ENCODE results near the gene ROCK2. TPM values are rescaled to one million over a fixed set of nuclear protein-coding genes. Genes with fewer than 3 reads are reported as not detected.
A peak's percentile ranks its signal among the peaks of the same experiment; 100 is the strongest.
"Not testable (repeated sequence)": the region's sequence is repeated elsewhere in the genome, so short reads cannot be mapped to it uniquely, and the experiment has no call there.

The ROCK2 gene
- total and polyA plus RNA-seq, 10 donors = 4.0 to 89.6 (median 65.8) TPM

DNA sequence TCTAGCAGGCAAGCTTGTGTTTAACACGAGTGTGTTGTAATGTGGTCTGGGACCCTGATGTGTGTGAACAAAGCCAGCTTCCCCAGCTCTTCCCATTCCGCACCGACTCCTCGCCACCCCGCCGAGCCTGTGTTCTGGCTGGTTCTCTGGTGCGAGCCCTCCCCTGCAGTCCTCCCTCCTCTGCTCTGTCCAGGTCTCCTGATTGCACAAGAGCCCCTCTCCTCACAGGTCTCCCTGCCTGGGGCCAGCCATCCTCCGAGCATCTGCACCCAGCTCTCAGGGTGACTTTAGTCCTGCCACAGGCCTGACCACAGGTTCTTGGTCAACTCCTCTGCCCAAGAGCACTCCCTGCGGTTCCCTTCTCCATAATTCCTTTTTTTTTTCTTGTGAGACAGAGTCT lies 175.9 kb downstream of the ROCK2 start:
- Histone ChIP-seq H3K27me3 (replicated peaks in 1 of 7) (no peaks in the 10 kb centered on the region), H3K4me1 (peaks cover 0 to 6% (median 0%) of the 10 kb centered on the region in 6 donors), H3K36me3 (peaks cover 0 to 21% (median 0%) of the 10 kb centered on the region in 6 donors), H3K27ac (peak overlapping the region in 5 of 8 donors; percentile 49 to 77 (median 66)), H3K4me3 (no peak overlapping the region), H3K9me3 (no peaks in the 10 kb centered on the region)
- peak in 1 of 3 donors; percentile 44 for TF ChIP-seq POLR2AphosphoS5 (IDR thresholded peaks at IDR 0.05)
- TF ChIP-seq POLR2A (IDR thresholded peaks at IDR 0.05) = no peak
- peak; percentile 69 for DNase-seq
- intact Hi-C loops (cut with DNase I; ENCODE audit: low total_unique reads) = no loop called here
- 73 to 88% (median 85%) methylated on average over 9 of the region's 9 CpGs for WGBS, 5 donors

DNA sequence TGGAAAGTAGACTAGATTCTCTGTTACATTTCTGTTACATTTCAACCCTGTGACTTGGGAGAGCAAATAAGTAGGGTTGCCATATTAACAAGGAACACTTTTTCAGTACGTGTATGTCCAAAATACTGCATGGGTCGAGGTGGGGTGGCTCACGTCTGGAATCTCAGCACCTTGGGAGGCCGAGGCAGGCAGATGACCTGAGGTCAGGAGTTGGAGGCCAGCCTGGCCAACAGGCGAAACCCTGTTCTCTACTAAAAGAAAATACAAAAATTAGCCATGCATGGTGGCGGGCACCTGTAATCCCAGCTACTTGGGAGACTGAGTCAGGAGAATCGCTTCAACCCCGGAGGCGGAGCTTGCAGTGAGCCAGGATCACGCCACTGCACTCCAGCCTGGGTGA lies 178.0 kb downstream of the ROCK2 start:
- H3K27ac ChIP-seq = peak overlapping the region in 3 of 8 donors; percentile 20 to 41 (median 23)
- no peaks in the 10 kb centered on the region for H3K27me3 ChIP-seq (replicated peaks in 1 of 7)
- no peak overlapping the region for H3K4me3 ChIP-seq
- WGBS, 5 donors = 87 to 94% (median 91%) methylated on average over 10 of the region's 10 CpGs
- intact Hi-C loops (cut with DNase I; ENCODE audit: low total_unique reads) = no loop called here
- peaks cover 0 to 11% (median 5%) of the 10 kb centered on the region in 6 donors for H3K4me1 ChIP-seq
- no peaks in the 10 kb centered on the region for H3K9me3 ChIP-seq
- H3K36me3 ChIP-seq = peaks cover 0 to 27% (median 0%) of the 10 kb centered on the region in 6 donors
- no peak for TF ChIP-seq POLR2AphosphoS5 (IDR thresholded peaks at IDR 0.05)
- TF ChIP-seq, protein P1, sequence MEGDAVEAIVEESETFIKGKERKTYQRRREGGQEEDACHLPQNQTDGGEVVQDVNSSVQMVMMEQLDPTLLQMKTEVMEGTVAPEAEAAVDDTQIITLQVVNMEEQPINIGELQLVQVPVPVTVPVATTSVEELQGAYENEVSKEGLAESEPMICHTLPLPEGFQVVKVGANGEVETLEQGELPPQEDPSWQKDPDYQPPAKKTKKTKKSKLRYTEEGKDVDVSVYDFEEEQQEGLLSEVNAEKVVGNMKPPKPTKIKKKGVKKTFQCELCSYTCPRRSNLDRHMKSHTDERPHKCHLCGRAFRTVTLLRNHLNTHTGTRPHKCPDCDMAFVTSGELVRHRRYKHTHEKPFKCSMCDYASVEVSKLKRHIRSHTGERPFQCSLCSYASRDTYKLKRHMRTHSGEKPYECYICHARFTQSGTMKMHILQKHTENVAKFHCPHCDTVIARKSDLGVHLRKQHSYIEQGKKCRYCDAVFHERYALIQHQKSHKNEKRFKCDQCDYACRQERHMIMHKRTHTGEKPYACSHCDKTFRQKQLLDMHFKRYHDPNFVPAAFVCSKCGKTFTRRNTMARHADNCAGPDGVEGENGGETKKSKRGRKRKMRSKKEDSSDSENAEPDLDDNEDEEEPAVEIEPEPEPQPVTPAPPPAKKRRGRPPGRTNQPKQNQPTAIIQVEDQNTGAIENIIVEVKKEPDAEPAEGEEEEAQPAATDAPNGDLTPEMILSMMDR (IDR thresholded peaks at IDR 0.05 in 8 of 11, conservative IDR thresholded peaks at IDR 0.05 in 3 of 11) = no peak
- TF ChIP-seq POLR2A (IDR thresholded peaks at IDR 0.05) = no peak
- DNase-seq = peak; percentile 14

DNA sequence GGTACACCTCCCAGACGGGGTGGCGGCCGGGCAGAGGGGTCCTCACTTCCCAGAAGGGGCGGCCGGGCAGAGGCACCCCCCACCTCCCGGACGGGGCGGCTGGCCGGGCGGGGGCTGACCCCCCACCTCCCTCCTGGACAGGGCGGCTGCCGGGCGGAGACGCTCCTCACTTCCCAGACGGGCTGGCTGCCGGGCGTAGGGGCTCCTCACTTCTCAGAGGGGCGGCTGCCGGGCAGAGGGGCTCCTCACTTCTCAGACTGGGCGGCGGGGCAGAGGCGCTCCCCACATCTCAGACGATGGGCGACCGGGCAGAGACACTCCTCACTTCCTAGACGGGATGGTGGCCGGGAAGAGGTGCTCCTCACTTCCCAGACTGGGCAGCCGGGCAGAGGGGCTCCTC lies 179.4 kb downstream of the ROCK2 start:
- DNase-seq = peak; percentile 75

DNA sequence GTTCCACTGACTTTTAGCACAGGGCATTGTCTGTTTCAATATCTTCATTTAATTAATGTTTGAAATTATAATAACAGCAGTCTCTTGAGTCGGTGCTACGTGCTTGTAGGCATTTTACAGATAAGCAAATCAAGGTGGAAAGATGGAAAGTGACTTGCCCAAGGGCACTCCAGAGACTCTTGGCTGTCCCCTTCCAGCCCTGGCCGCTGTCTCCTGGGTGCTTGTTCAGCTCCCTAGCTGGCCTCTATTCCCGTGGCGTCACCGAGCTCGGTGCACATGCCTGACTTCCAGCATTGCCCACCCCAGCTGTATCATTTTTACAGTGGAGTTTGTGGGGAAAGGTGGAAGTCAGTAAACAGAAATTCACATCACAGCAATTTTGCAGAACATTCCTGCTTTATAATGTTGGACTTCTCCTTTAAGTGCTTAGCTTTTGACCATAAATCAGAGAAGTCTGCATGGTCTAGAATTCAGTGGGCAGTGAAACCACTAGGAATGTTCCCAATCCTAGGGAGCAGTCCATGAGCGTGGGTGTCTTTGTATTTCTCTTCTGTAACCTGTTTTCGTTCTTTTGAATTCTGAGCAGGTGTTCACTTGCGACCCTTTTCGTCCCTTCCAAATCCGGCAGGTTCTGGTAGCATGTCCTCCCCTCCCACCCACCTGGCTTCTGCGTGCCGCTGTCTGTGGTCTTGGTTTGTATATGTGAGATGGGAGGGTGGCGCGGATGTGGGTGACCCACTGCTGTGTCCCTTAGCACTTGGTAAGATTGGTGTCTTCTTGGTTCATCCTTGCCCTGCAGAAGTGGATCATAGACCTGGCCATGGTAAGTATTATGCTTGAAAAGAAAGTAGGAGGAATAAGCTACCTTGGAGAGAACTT lies 180.8 kb downstream of the ROCK2 start:
- Histone ChIP-seq H3K27ac (peak overlapping the region in 4 of 8 donors; percentile 2 to 40 (median 28)), H3K4me3 (no peak overlapping the region), H3K4me1 (peaks cover 5 to 37% (median 19%) of the 10 kb centered on the region in 6 donors), H3K36me3 (peaks cover 0 to 44% (median 0%) of the 10 kb centered on the region in 6 donors), H3K27me3 (replicated peaks in 1 of 7) (no peaks in the 10 kb centered on the region), H3K9me3 (no peaks in the 10 kb centered on the region)
- no peak for TF ChIP-seq POLR2AphosphoS5 (IDR thresholded peaks at IDR 0.05)
- TF ChIP-seq, protein P1 (IDR thresholded peaks at IDR 0.05 in 8 of 11, conservative IDR thresholded peaks at IDR 0.05 in 3 of 11) = no peak
- no peak for TF ChIP-seq POLR2A (IDR thresholded peaks at IDR 0.05)
- 92 to 94% (median 93%) methylated on average over 16 of the region's 16 CpGs for WGBS, 5 donors
- peak; percentile 60 for DNase-seq
- intact Hi-C loops (cut with DNase I; ENCODE audit: low total_unique reads) = no loop called here

More for the DNA sequence above, 179.4 kb downstream of the ROCK2 start:
- intact Hi-C loops (cut with DNase I; ENCODE audit: low total_unique reads); H3K27me3 ChIP-seq (replicated peaks in 1 of 7); H3K4me3 ChIP-seq; H3K9me3 ChIP-seq: not testable (repeated sequence)
- 96 to 98% (median 96%) methylated on average over 12 to 28 of the region's 28 CpGs for WGBS, 5 donors
- Histone ChIP-seq H3K36me3 (peaks cover 0 to 36% (median 0%) of the 10 kb centered on the region in 6 donors), H3K4me1 (peaks cover 3 to 24% (median 17%) of the 10 kb centered on the region in 6 donors), H3K27ac (peak overlapping the region in 2 of 8 donors; percentile 30 to 36)

DNA sequence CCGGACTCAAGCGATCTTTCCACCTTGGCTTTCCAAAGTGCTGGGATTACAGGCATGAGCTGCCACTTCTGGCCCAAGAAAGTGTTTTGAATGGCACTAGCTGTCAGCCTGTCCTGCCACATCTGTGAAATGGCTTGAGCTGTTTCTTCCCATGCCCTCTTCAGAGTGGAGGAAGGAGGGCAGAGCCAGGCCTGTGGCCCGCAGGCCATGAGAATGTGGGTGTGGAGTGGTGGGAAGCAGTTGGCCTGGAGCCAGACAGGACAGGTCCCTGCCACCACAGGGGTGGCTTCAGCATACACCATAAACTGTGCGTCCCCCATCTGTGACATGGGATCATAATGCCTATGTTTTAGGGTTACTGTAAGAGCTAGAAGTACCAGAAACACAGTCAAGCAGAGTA lies 182.7 kb downstream of the ROCK2 start:
- intact Hi-C loops (cut with DNase I; ENCODE audit: low total_unique reads) = no loop called here
- H3K4me1 ChIP-seq = peaks cover 6 to 53% (median 31%) of the 10 kb centered on the region in 6 donors
- H3K9me3 ChIP-seq = no peaks in the 10 kb centered on the region
- no peaks in the 10 kb centered on the region for H3K27me3 ChIP-seq (replicated peaks in 1 of 7)
- no peak overlapping the region for H3K4me3 ChIP-seq
- peak overlapping the region in 5 of 8 donors; percentile 66 to 92 (median 77) for H3K27ac ChIP-seq
- peak; percentile 62 for DNase-seq
- no peak for TF ChIP-seq POLR2AphosphoS5 (IDR thresholded peaks at IDR 0.05)
- TF ChIP-seq, protein P1 (IDR thresholded peaks at IDR 0.05 in 8 of 11, conservative IDR thresholded peaks at IDR 0.05 in 3 of 11) = no peak
- TF ChIP-seq POLR2A (IDR thresholded peaks at IDR 0.05) = no peak
- WGBS, 5 donors = 88 to 98% (median 94%) methylated on average over 4 of the region's 4 CpGs
- peaks cover 0 to 44% (median 0%) of the 10 kb centered on the region in 6 donors for H3K36me3 ChIP-seq
